GM18498 (cell line): ENCODE data around the gene RETREG2.

ENCODE experiments used
- ATAC-seq: cut with Tn5 transposase; IDR thresholded peaks from one replicate; pipeline ENCODE4 v1.9.1; 2021; ENCODE audit warnings: mild to moderate bottlenecking, moderate library complexity; ENCODE audit not compliant: unreplicated experiment

RETREG2 gene

GRCh38 chr2:219168526-219168925 is 9.5 kb upstream of the RETREG2 start:
- no peak for ATAC-seq

- ATAC-seq, result no peak
Measured at GRCh38 chr2:219168932-219169331, 9.1 kb upstream of the RETREG2 start.

DNA sequence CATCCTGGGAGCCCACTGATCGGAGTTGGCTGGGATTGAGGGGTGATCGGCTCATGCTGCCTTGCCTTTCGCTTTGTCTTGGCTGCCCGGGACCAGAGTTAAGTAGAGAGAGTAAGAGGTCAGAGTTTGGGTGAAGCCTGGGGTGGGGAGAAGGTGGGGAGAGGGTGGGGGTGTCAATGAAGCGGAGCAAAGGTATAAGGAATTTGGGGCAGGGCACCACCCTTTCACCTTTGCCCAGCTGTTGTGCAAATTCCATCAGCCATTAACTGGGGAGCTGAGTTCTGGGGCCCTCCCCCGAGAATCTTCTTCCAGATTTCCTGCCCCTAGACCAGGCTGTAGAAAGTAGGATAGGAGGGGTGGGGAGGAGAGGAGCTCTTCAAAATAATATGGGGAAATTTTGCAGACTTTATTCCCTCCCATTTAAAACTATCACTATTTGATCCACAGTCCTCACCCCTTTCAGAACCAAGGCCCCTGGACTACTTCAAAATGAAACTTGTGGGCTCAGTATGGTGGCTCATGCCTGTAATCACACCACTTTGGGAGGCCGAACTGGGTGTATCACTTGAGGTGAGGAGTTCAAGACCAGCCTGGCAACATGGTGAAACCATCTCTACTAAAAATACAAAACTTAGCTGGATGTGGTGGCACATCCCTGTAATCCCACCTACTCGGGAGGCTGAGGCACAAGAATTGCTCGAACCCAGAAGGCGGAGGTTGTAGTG is 8.0 kb upstream of the RETREG2 start, which contains the start of gene SLC23A3:
TSS of gene SLC23A3 (minus strand) at position 100 of the 725 bp plus-strand sequence. CDS start at position 55, 45 bp downstream.
- ATAC-seq, result no peak

- ATAC-seq, result no peak
Measured at GRCh38 chr2:219171231-219171651, 6.8 kb upstream of the RETREG2 start.

DNA sequence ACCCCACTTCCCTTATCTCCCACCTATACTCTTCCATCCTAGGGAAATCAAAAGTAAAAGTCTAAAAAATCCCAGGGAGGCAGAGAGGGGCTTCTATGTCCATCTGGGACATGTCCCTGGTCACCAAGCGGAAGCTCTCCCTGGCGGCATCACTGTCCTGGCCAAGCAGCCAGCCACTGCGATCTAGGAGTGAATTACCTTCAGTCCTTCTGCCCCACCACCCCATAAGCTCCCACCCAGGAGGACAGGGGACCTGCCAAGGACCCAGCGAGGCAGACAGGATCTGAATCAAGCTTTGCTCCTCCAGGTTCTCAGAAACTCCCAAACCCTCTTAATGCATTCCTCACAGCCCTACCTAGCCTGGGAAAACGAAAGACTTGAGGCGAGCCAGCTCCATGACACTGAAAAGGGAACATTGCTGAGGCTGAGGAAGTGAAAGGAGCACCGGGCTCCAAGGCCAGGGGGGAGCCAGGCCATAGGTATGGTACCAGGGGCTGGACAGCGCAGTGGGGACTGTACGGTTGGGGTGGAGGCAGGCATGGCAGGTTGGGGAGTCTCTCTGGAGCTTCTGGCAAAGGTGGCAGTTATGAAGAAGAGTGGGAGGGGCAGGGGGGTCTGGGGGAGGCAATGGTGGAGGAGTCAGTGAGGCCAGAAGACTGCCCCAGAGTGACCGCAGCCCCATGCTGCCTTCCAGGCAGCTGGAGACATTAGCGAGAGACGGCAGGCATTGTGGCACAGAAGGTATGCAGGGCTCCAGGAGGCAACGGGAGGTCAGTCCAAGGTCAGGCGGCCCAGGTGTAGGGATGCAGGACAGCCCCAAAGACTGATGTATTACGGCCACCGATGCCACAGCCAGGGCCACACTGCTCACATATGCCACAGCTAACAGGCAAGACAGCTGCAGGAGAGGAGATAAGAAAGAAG is 5.6 kb upstream of the RETREG2 start:
- no peak for ATAC-seq

- no peak for ATAC-seq
Measured at GRCh38 chr2:219173176-219173575, 4.9 kb upstream of the RETREG2 start.

GRCh38 chr2:219174146-219174545 is 3.9 kb upstream of the RETREG2 start:
- ATAC-seq, result no peak

DNA sequence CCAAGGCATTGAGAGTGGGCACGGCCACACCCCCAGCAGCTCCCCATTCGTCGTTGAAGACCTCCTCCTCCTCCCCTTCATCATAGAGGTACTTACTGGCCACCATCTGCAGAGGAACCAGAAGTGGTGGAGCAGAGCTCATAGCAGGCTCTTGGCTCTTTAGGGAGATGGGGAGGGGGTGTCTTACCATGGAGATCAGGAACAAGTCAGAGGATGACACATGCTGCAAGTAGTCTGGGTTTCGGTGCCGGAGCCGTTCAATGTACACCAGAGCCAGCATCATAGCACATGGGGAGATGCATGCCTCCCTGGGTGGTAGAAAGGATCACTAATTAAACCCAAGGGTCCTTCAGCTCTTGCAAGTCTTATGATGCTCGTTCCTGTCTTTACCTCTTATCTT is 3.3 kb upstream of the RETREG2 start:
- no peak for ATAC-seq

DNA sequence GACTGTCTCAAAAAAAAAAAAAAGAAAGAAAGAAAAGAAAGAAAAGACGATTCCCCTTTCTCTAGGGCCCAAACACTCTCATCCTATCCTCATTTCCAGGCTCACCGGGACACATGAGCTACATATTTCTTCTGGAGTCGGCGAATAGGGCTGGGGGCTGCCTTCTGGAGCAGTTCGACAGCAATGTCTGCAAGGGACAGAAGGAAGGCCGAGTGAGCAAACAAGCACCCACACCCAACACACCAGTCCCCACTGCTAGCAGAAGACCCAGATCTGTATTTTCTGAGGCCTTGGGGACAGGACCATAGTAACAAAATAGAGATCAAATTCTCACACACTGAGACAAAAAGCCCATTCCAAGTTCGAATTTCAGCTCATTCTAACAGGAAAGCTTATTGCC is 2.6 kb upstream of the RETREG2 start:
- ATAC-seq, result no peak

DNA sequence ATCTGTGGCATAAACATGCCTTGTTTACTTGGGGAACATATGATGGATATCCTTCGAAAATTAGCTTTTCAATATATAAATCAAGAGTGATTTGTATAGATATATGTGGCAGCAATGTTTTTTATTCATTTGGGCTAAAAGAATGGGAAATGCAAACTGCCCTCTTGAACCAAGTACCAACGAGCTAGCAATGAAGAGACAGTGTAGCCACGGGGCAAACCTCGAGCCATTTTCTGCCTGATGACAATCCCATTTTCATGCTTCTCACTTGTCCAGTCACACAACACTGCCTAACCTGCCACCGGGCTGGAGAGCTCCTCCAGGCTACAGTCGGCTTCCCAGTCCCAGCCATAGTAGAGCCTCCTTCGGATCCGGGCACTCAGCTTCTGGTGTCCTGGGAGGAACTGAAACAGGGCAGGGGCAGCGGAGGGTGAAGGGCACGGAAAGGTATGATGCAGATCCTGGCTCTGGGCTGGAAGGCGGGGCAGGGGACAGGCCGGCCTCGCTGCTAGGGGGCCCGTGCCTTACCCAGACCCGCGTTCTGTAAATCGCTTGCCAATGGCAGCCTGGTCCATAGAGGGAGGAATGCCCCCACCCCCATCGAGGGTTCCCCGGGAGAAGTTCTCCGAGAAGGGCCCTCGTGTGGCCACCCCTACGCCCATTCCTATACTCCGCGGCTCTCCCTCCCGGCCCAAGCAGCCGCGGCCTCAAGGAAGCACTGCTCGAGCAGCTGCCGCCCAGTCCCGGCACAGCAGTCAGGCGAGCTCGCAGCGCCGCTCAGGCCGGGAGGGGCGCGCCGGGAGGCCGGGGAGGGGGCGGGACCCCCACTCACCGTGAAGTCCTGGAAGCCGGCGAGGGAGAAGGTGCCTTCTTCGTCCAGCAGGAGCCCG is 1.9 kb upstream of the RETREG2 start:
- peak; percentile 23 for ATAC-seq

DNA sequence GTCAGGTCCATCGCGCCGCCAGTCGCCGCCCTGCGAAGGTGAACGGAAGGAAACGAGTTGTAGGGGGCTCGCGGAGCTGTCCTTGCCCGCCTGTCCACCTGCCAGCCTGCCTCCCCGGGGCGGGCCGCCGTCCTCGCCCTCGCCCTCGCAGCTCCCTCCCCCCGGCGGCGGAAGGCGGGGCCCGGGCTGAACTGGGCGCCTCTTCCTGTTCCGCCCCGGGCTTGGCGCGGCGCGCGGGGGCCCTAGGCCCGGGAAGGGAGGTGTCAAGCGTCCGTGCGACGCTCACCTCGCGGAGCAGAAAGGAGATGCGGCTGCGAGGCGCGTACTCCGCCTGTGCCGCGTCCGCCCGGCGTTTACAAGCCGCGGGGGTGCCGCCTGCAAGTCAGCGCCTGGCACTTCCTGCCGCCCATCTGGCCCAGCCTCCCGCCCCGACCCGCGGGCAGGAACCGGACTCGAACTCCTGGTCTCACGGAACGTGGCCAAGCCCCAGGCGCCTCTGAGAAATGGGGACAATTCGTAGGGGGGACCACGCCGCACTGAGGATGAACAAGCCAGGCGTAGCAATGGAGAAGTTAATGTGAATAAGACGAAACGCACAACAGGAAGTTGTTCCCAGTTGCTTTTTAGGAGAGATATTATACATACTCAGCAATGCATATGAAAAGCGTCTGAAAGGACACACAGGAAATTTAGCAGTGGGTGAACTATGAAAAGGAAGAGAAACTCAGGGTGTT is 1.1 kb upstream of the RETREG2 start, which contains the start of gene CNPPD1:
TSS of gene CNPPD1 (minus strand) at position 108 of the 734 bp plus-strand sequence. CDS start at position 11, 97 bp downstream.
- peak; percentile 75 for ATAC-seq

DNA sequence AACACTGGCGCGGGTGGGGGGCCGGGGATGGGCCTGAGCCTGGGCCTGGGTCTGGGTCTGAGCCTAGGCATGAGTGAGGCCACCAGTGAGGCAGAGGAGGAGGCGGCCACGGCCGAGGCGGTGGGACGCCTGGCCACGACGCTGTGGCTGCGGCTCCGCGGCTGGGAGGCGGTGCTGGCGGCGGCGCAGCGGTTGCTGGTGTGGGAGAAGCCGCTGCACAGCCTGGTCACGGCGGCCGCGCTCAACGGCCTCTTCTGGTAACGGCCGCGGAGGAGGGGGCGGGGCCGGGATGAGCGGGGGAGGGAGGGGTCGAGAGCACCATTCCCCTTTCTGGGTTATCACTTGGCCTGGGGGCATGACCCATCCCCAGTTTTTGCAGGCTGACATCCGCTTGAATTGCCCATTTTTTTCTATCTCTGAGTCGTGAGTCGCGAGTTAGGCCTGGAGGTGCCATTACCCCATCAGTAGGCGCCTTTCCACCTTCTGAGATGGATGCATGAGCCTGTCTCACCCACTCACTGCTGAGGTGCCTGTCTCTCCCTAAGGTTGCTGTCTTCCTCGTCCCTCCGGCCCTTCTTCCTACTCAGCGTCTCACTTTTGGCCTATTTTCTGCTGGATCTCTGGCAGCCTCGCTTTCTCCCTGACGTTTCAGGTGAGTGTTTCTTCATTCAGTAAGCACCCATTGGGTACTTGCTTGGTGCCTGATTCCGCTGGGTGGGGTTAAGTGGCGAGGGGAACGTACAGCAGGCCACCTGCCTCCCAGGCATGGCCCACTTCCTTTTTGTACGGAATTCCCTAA is 501 bp downstream of the RETREG2 start:
- ATAC-seq, result peak; percentile 13

DNA sequence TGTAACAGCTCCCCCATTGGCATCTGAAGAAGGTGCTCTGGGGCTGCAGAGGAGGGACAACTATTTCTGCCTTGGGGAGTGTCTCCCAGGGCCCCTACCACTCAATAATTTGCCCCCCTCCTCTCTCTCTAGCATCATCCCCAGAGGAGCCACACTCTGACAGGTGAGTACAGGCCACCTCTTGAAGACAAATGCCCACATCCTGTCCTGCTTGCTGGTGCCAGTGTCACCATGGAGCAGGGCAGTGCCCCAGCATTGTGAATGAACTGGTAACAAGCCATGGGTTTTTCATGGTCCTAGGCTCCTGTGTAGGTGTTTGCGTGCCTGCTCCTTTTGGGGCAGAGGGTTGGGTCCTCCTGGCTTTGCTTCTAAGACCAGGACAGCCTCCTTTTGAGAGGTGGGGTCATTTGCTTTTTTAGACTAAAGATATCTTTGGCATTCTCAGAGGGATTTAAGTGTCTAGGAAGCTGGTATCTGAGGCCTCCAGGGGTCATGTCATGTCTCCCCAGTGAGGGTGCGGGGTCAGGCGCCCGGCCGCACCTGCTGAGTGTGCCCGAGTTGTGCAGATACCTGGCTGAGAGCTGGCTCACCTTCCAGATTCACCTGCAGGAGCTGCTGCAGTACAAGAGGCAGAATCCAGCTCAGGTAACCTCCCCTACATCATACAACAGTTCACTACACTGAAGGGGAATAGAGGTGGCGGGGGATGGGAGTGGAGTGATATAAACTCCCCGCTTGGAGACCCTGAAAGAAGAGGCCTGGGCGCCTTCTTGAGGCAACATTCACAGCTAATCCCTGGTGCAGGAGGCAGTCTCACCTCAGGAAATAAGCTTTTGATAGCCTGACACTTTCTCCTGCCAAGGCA is 1.8 kb downstream of the RETREG2 start:
- ATAC-seq, result no peak

- no peak for ATAC-seq
Measured at GRCh38 chr2:219180961-219181360, 2.9 kb downstream of the RETREG2 start.

DNA sequence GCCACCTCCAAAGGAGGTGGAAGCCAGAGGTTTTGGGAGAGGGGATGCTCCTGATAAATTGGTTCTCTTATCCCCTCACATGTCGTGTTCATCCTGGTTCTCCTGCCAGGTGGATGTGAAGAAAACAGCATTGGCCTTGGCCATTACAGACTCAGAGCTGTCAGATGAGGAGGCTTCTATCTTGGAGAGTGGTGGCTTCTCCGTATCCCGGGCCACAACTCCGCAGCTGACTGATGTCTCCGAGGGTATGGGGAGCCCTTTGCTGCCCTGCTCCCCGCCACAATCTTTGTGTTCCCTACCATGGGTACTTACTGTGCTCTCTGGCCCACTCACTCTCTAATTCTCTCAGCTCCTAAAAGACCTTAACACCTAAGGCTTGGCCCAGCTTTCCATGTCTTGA is 3.5 kb downstream of the RETREG2 start:
- no peak for ATAC-seq

GRCh38 chr2:219182331-219183150 is 4.5 kb downstream of the RETREG2 start:
- ATAC-seq, result no peak

DNA sequence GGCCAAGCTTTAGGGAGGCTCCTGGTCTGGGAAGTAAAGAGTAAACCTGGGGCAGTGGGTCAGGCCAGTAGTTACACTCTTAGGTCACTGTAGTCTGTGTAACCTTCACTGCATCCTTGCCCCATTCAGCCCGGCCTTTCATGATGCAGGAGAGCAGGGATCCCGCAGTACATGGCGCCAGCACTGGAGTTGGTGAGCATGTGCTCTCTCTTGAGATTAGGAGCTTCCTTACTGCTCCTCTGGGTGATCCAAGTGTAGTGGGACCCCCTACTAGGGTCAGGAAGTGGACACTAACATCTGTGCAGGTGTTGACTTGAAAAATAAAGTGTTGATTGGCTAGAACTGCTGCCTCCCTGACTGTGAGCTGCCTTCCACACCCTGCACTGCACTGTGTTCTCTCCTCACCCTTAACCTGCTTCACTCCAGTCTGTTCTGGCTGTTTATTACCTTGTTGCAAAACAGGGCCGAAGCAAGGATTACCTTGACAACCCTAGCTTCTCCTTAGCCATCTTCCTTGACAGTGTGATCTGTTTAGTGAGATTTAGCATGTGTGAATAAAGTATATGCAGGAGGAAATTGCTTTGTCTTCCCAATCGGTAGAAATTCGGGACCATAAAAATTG is 5.2 kb downstream of the RETREG2 start:
- no peak for ATAC-seq
